HCT116 (cell line): ENCODE data around the gene FHOD3. TPM values are rescaled to one million over a fixed set of nuclear protein-coding genes. Genes with fewer than 3 reads are reported as not detected.

Experiments used
- ATAC-seq: fragments of 200-7000 bp; cut with Tn5 transposase; 2 replicates; pipeline ENCODE4 v1.9.1; 2020; ENCODE audit warnings: mild to moderate bottlenecking, moderate library complexity
- BruUV-seq: library from RNA; stranded (reverse); fragments of 400-500 nt; replicated peaks from 2 replicates; lab custom pipeline; 2021; lab: Mats Ljungman, UMichigan
- CTCF ChIA-PET: fragments of 300-600 bp; sonication (Branson Sonifier 250); formaldehyde crosslinking; loops from one replicate; lab custom pipeline; 2021; ENCODE audit warnings: antibody characterized with exemption; lab: Charles Lee
- POLR2A ChIA-PET: fragments of 300-600, 350-600 bp; sonication (Branson Sonifier 250); formaldehyde crosslinking; loops from one replicate; lab custom pipeline; 2021; ENCODE audit warnings: antibody characterized with exemption; lab: Charles Lee
- RAD21 ChIA-PET, 2 experiments: fragments of 300-600 bp; sonication (Branson Sonifier 250); formaldehyde crosslinking; loops; one replicate each; lab custom pipeline; 2023; ENCODE audit warnings: low total read pairs in 2 of 2; ENCODE audit not compliant: uncharacterized antibody in 2 of 2, unreplicated experiment in 2 of 2, low non-redundant PET in 1 of 2; lab: Charles Lee
- DNase-seq: peaks from one replicate; pipeline ENCODE4 v3.0.0-alpha.2; 2010; ENCODE audit warnings: low read depth, low spot score
- H2AFZ ChIP-seq: fragments of 200-600 bp; shearing (Covaris generic), sonication (generic); 2 replicates; pipeline ENCODE4 v1.6.1; 2017; ENCODE audit warnings: low read depth, mixed run types, mixed read lengths, antibody characterized with exemption, low read length; ENCODE audit not compliant: poor library complexity, severe bottlenecking
- H3K27ac ChIP-seq: 2 replicates; pipeline ENCODE4 v1.5.1; 2012; ENCODE audit warnings: low read depth, low read length
- H3K27me3 ChIP-seq: fragments of 200-600 bp; sonication (generic); 2 replicates; pipeline ENCODE4 v1.6.1; 2016; ENCODE audit warnings: mixed run types, low read length, mixed read lengths; ENCODE audit not compliant: insufficient read depth
- H3K36me3 ChIP-seq, 2 experiments: fragments of 200-500 bp in 1 of 2; fragments of 200-600 bp in 1 of 2; sonication (Bioruptor generic) in 1 of 2; sonication (generic) in 1 of 2; 2 replicates each; pipeline versions ENCODE4 v1.5.1 to v1.6.1; 2014 to 2016; ENCODE audit warnings: low read length in 2 of 2, inconsistent platforms in 1 of 2, mixed read lengths in 1 of 2, mixed run types in 1 of 2; ENCODE audit not compliant: insufficient read depth in 2 of 2, control insufficient read depth in 1 of 2
- H3K4me1 ChIP-seq, 2 experiments: fragments of 200-600 bp in 1 of 2; sonication (generic) in 1 of 2; 2 replicates each; pipeline versions ENCODE4 v1.5.1 to v1.6.1; 2012 to 2017; ENCODE audit warnings: low read length in 2 of 2, inconsistent platforms in 1 of 2, mild to moderate bottlenecking in 1 of 2, mixed read lengths in 1 of 2, mixed run types in 1 of 2, moderate library complexity in 1 of 2; ENCODE audit not compliant: insufficient read depth in 2 of 2, control insufficient read depth in 1 of 2
- H3K4me2 ChIP-seq: fragments of 200-600 bp; sonication (generic); 2 replicates; pipeline ENCODE4 v1.6.1; 2017; ENCODE audit warnings: mixed run types, low read length, mixed read lengths
- H3K4me3 ChIP-seq, 2 experiments: fragments of 200-600 bp in 1 of 2; sonication (generic) in 1 of 2; replicated peaks in 1 of 2; 2 replicates each; pipeline ENCODE4 v1.5.1; 2011 to 2016; ENCODE audit warnings: low read length in 2 of 2, control low read depth in 1 of 2, low read depth in 1 of 2, mild to moderate bottlenecking in 1 of 2, mixed read lengths in 1 of 2, mixed run types in 1 of 2
- H3K79me2 ChIP-seq: fragments of 200-600 bp; sonication (generic); 2 replicates; pipeline ENCODE4 v1.6.1; 2017; ENCODE audit warnings: mild to moderate bottlenecking, mixed run types, low read length, moderate library complexity, mixed read lengths; ENCODE audit not compliant: insufficient read depth
- H3K9ac ChIP-seq: fragments of 200-600 bp; sonication (generic); 2 replicates; pipeline ENCODE4 v1.6.1; 2016; ENCODE audit warnings: low read length, mixed read lengths
- H3K9me2 ChIP-seq: fragments of 200-600 bp; sonication (generic), shearing (Covaris generic); 2 replicates; pipeline ENCODE4 v1.6.1; 2017; ENCODE audit warnings: mixed run types, mild to moderate bottlenecking, moderate library complexity; ENCODE audit not compliant: insufficient read depth
- H3K9me3 ChIP-seq, 2 experiments: fragments of 200-500 bp in 1 of 2; fragments of 200-600 bp in 1 of 2; sonication (Bioruptor generic) in 1 of 2; sonication (generic) in 1 of 2; 2 replicates each; pipeline ENCODE4 v1.6.1; 2014 to 2017; ENCODE audit warnings: low read length in 2 of 2, mixed read lengths in 2 of 2, inconsistent platforms in 1 of 2, low read depth in 1 of 2, mild to moderate bottlenecking in 1 of 2, mixed run types in 1 of 2, moderate library complexity in 1 of 2; ENCODE audit not compliant: control insufficient read depth in 1 of 2, insufficient read depth in 1 of 2
- H4K20me1 ChIP-seq: fragments of 200-600 bp; sonication (generic), shearing (Covaris generic); 2 replicates; pipeline ENCODE4 v1.6.1; 2017; ENCODE audit warnings: mixed run types, mild to moderate bottlenecking, moderate library complexity; ENCODE audit not compliant: insufficient read depth
- ATF3 ChIP-seq: IDR thresholded peaks from 2 replicates; pipeline ENCODE4 v1.6.1; 2012
- CBX3 ChIP-seq: IDR thresholded peaks from 2 replicates; pipeline ENCODE4 v1.6.1; 2012; ENCODE audit warnings: low read depth
- CEBPB ChIP-seq: IDR thresholded peaks from 2 replicates; pipeline ENCODE4 v1.6.1; 2012; ENCODE audit warnings: low read depth
- CTCF ChIP-seq, 3 experiments: fragments of 200-600 bp in 1 of 3; sonication (generic) in 1 of 3; IDR thresholded peaks in 2 of 3; conservative IDR thresholded peaks in 1 of 3; 2 replicates each; pipeline ENCODE4 v1.5.1; 2012 to 2017; ENCODE audit warnings: low read depth in 2 of 3, low read length in 2 of 3, antibody characterized with exemption in 1 of 3, borderline replicate concordance in 1 of 3, control low read depth in 1 of 3, mild to moderate bottlenecking in 1 of 3, mixed read lengths in 1 of 3, mixed run types in 1 of 3, moderate library complexity in 1 of 3; ENCODE audit not compliant: insufficient read depth in 1 of 3
- EGR1 ChIP-seq: IDR thresholded peaks from 2 replicates; pipeline ENCODE4 v1.6.1; 2012; ENCODE audit warnings: low read depth
- ELF1 ChIP-seq: IDR thresholded peaks from 2 replicates; pipeline ENCODE4 v1.6.1; 2012; ENCODE audit warnings: low read depth, borderline replicate concordance
- EZH2 ChIP-seq: fragments of 200-600 bp; sonication (generic); IDR thresholded peaks from 2 replicates; pipeline ENCODE4 v1.6.1; 2017; ENCODE audit warnings: antibody characterized with exemption, mixed run types
- FOSL1 ChIP-seq: IDR thresholded peaks from 2 replicates; pipeline ENCODE4 v1.6.1; 2012; ENCODE audit warnings: low read depth
- MAX ChIP-seq: IDR thresholded peaks from 2 replicates; pipeline ENCODE4 v1.6.1; 2012
- RAD21 ChIP-seq: IDR thresholded peaks from 2 replicates; pipeline ENCODE4 v1.6.1; 2012; ENCODE audit warnings: low read depth, mild to moderate bottlenecking
- REST ChIP-seq: IDR thresholded peaks from 2 replicates; pipeline ENCODE4 v1.6.1; 2012; ENCODE audit warnings: low read depth
- SIN3A ChIP-seq: IDR thresholded peaks from 2 replicates; pipeline ENCODE4 v1.6.1; 2012; ENCODE audit warnings: low read depth
- SRF ChIP-seq: IDR thresholded peaks from 2 replicates; pipeline ENCODE4 v1.6.1; 2012; ENCODE audit warnings: low read depth
- TCF7L2 ChIP-seq: IDR thresholded peaks from 2 replicates; pipeline ENCODE4 v1.7.0; 2011; ENCODE audit warnings: borderline replicate concordance, inconsistent platforms; ENCODE audit not compliant: insufficient read depth, insufficient read length; ENCODE audit errors: extremely low read depth
- YY1 ChIP-seq: IDR thresholded peaks from 2 replicates; pipeline ENCODE4 v1.6.1; 2011; ENCODE audit warnings: low read length, low read depth, moderate library complexity, mild to moderate bottlenecking; ENCODE audit not compliant: insufficient replicate concordance; ENCODE audit errors: extremely low read depth
- ZBTB33 ChIP-seq: IDR thresholded peaks from 2 replicates; pipeline ENCODE4 v1.6.1; 2011; ENCODE audit warnings: mild to moderate bottlenecking, low read length, moderate library complexity; ENCODE audit not compliant: insufficient replicate concordance; ENCODE audit errors: extremely low read depth
- ZNF274 ChIP-seq: fragments of 200-500 bp; sonication (Bioruptor generic); IDR thresholded peaks from 2 replicates; pipeline ENCODE4 v1.6.1; 2014; ENCODE audit warnings: mild to moderate bottlenecking, low read depth, low read length, inconsistent platforms
- intact Hi-C: fragments of 100-400 bp; cut with micrococcal nuclease; formaldehyde crosslinking; loops from 2 replicates; pipeline ENCODE4 v1.10.0; 2022
- total RNA-seq: library from RNA; stranded (reverse); gene quantifications from one replicate; pipeline ENCODE4 v1.2.1, GENCODE V29; 2021; ENCODE audit not compliant: unreplicated experiment

FHOD3 gene
- total RNA-seq, 1 experiment from 2014 or later: 4.0 TPM

- no peaks in the 10 kb centered on the region for H3K79me2 ChIP-seq
- no peak for TF ChIP-seq MAX
- no peak for TF ChIP-seq CTCF (IDR thresholded peaks at IDR 0.05 in 2 of 3, conservative IDR thresholded peaks at IDR 0.05 in 1 of 3; ENCODE audit: borderline replicate concordance in 1 of 3, insufficient read depth in 1 of 3, low read depth in 2 of 3, low read length in 2 of 3)
- no peak for TF ChIP-seq YY1
- no peak for TF ChIP-seq ZNF274
- no peak for TF ChIP-seq CEBPB
- TF ChIP-seq TCF7L2: no peak
- no peak for TF ChIP-seq SIN3A
- TF ChIP-seq SRF: no peak
- no peak for TF ChIP-seq RAD21
- no peak for TF ChIP-seq EZH2
- no peak for TF ChIP-seq ELF1
- no peak for TF ChIP-seq CBX3
- no peak for TF ChIP-seq ATF3
- TF ChIP-seq FOSL1: no peak
- no peak for TF ChIP-seq REST
- TF ChIP-seq ZBTB33: no peak
- TF ChIP-seq EGR1: no peak
- TF ChIP-seq, all 23 proteins: peak for 0
- intact Hi-C loops: no loop called here
- Histone ChIP-seq H3K4me1 (no peaks in the 10 kb centered on the region), H3K36me3 (no peaks in the 10 kb centered on the region), H3K27ac (no peak overlapping the region), H3K27me3 (no peaks in the 10 kb centered on the region), H3K4me3 (no peak overlapping the region), H3K9ac (no peak overlapping the region), H4K20me1 (no peaks in the 10 kb centered on the region), H3K4me2 (no peak overlapping the region), H2AFZ (no peak overlapping the region), H3K9me2 (no peaks in the 10 kb centered on the region), H3K9me3 (no peaks in the 10 kb centered on the region)
- no TSS peak for BruUV-seq
- CTCF ChIA-PET: no interaction called here
- POLR2A ChIA-PET: no interaction called here
- RAD21 ChIA-PET: no interaction called here
- ATAC-seq (no peak), DNase-seq (no peak)
These were observed 394.9 kb downstream of the FHOD3 start for GRCh38 chr18:36692371-36692770.
